ENCODE data around the gene PRRT4.
A peak's percentile ranks its signal among the peaks of the same experiment; 100 is the strongest.

The PRRT4 gene

DNA sequence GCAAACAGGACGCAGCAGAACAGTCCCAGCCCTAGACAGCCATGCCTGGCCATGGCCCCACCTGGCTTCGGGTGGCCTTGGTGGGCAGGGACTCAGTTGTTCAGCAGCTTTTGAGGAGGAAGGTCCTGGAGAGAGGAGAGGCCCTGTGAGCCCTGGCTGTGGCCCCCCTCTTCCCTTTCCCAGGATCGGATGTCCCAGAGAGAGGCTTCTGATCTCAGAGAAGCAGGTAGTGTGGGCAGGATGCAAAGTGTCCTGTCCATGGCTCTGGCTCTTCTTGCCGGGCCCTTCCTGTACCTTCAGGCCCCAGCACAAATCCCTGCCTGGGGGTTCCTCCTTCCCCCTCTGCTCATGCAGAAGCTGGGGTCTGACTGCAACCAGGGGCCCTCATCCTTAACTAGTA, 1.6 kb downstream of the PRRT4 start:
- H2AFZ ChIP-seq (ENCODE audit: low read length): peak overlapping the region; percentile 96
- no peak overlapping the region for H2BK120ac ChIP-seq (ENCODE audit: low read depth, low read length)
- H3K36me3 ChIP-seq (replicated peaks in 1 of 2; ENCODE audit: control insufficient read depth in 2 of 2, insufficient read depth in 2 of 2, low read length in 2 of 2): no peaks in the 10 kb centered on the region
- H3K9ac ChIP-seq (ENCODE audit: low read depth, low read length, poor library complexity): no peak overlapping the region
- no peak overlapping the region for H4K91ac ChIP-seq (ENCODE audit: low read depth, low read length, poor library complexity)
- H2AK5ac ChIP-seq (ENCODE audit: low read depth, low read length): peak overlapping the region; percentile 43
- H3K4me2 ChIP-seq (ENCODE audit: insufficient read depth, low read length, poor library complexity, severe bottlenecking): no peak overlapping the region
- no peak for DNase-seq (ENCODE audit: low spot score)
- H2BK15ac ChIP-seq (ENCODE audit: low read length): peak overlapping the region; percentile 72
- WGBS, 2 donors (ENCODE audit: extremely low coverage in 2 of 2, insufficient read length in 2 of 2, insufficient replicate concordance in 1 of 2): no CpG with 5 or more reads among the region's 4 CpGs
- no peak overlapping the region for H3K14ac ChIP-seq (ENCODE audit: low read length)
- H3K23ac ChIP-seq (ENCODE audit: low read depth, low read length, poor library complexity): no peak overlapping the region
- peaks cover 5 to 88% (median 47%) of the 10 kb centered on the region in 3 experiments for H3K27me3 ChIP-seq (ENCODE audit: control insufficient read depth in 3 of 3, insufficient read depth in 3 of 3, low read depth in 1 of 3, low read length in 3 of 3)
- H3K18ac ChIP-seq (ENCODE audit: low read length): peak overlapping the region; percentile 52
- H3K27ac ChIP-seq (replicated peaks; ENCODE audit: low read length): no peak overlapping the region
- H3K79me1 ChIP-seq (ENCODE audit: low read depth, low read length): peaks cover 1% of the 10 kb centered on the region
- H3K9me3 ChIP-seq (replicated peaks in 1 of 2; ENCODE audit: control insufficient read depth in 2 of 2, insufficient read depth in 1 of 2, low read depth in 1 of 2, low read length in 2 of 2): no peaks in the 10 kb centered on the region
- H3K4me3 ChIP-seq (ENCODE audit: low read length in 2 of 2): no peak overlapping the region
- H3K4ac ChIP-seq (ENCODE audit: low read length): no peak overlapping the region
- H2BK12ac ChIP-seq (ENCODE audit: low read length): no peak overlapping the region
- H4K8ac ChIP-seq (ENCODE audit: low read depth, low read length): no peak overlapping the region
- peaks cover 8 to 16% of the 10 kb centered on the region in 2 donors for H3K4me1 ChIP-seq (ENCODE audit: control insufficient read depth in 2 of 2, insufficient read depth in 1 of 2, low read depth in 1 of 2, low read length in 2 of 2)
- peak overlapping the region; percentile 16 for H2BK5ac ChIP-seq (ENCODE audit: low read length)

GRCh38 chr7:128359336-128359735, 2.2 kb downstream of the PRRT4 start:
- Histone ChIP-seq H2BK120ac (ENCODE audit: low read depth, low read length) (no peak overlapping the region), H3K9ac (ENCODE audit: low read depth, low read length, poor library complexity) (no peak overlapping the region), H2AFZ (ENCODE audit: low read length) (no peak overlapping the region), H3K4ac (ENCODE audit: low read length) (no peak overlapping the region), H3K4me2 (ENCODE audit: insufficient read depth, low read length, poor library complexity, severe bottlenecking) (no peak overlapping the region), H3K23ac (ENCODE audit: low read depth, low read length, poor library complexity) (peak overlapping the region; percentile 25), H3K18ac (ENCODE audit: low read length) (peak overlapping the region; percentile 54), H3K36me3 (replicated peaks in 1 of 2; ENCODE audit: control insufficient read depth in 2 of 2, insufficient read depth in 2 of 2, low read length in 2 of 2) (no peaks in the 10 kb centered on the region), H3K14ac (ENCODE audit: low read length) (peak overlapping the region; percentile 59), H2BK12ac (ENCODE audit: low read length) (peak overlapping the region; percentile 53), H3K9me3 (replicated peaks in 1 of 2; ENCODE audit: control insufficient read depth in 2 of 2, insufficient read depth in 1 of 2, low read depth in 1 of 2, low read length in 2 of 2) (no peaks in the 10 kb centered on the region), H2BK15ac (ENCODE audit: low read length) (peak overlapping the region; percentile 53), H3K4me3 (ENCODE audit: low read length in 2 of 2) (no peak overlapping the region), H4K91ac (ENCODE audit: low read depth, low read length, poor library complexity) (no peak overlapping the region), H2BK5ac (ENCODE audit: low read length) (no peak overlapping the region), H4K8ac (ENCODE audit: low read depth, low read length) (no peak overlapping the region), H3K27ac (replicated peaks; ENCODE audit: low read length) (no peak overlapping the region), H3K4me1 (ENCODE audit: control insufficient read depth in 2 of 2, insufficient read depth in 1 of 2, low read depth in 1 of 2, low read length in 2 of 2) (peaks cover 8 to 16% of the 10 kb centered on the region in 2 donors), H3K27me3 (ENCODE audit: control insufficient read depth in 3 of 3, insufficient read depth in 3 of 3, low read depth in 1 of 3, low read length in 3 of 3) (peaks cover 5 to 86% (median 44%) of the 10 kb centered on the region in 3 experiments), H2AK5ac (ENCODE audit: low read depth, low read length) (peak overlapping the region; percentile 43), H3K79me1 (ENCODE audit: low read depth, low read length) (peaks cover 1% of the 10 kb centered on the region)
- no CpG with 5 or more reads among the region's 12 CpGs for WGBS, 2 donors (ENCODE audit: extremely low coverage in 2 of 2, insufficient read length in 2 of 2, insufficient replicate concordance in 1 of 2)
- no peak for DNase-seq (ENCODE audit: low spot score)

- no peak overlapping the region for H2BK120ac ChIP-seq (ENCODE audit: low read depth, low read length)
- H3K14ac ChIP-seq (ENCODE audit: low read length): no peak overlapping the region
- no peak overlapping the region for H3K4ac ChIP-seq (ENCODE audit: low read length)
- H2BK5ac ChIP-seq (ENCODE audit: low read length): no peak overlapping the region
- no peak overlapping the region for H3K27ac ChIP-seq (replicated peaks; ENCODE audit: low read length)
- no peak overlapping the region for H4K8ac ChIP-seq (ENCODE audit: low read depth, low read length)
- no peak overlapping the region for H3K23ac ChIP-seq (ENCODE audit: low read depth, low read length, poor library complexity)
- no peak overlapping the region for H2BK15ac ChIP-seq (ENCODE audit: low read length)
- no peak overlapping the region for H3K18ac ChIP-seq (ENCODE audit: low read length)
- H3K4me1 ChIP-seq (ENCODE audit: control insufficient read depth in 2 of 2, insufficient read depth in 1 of 2, low read depth in 1 of 2, low read length in 2 of 2): peaks cover 8 to 16% of the 10 kb centered on the region in 2 donors
- H2AK5ac ChIP-seq (ENCODE audit: low read depth, low read length): no peak overlapping the region
- H2BK12ac ChIP-seq (ENCODE audit: low read length): no peak overlapping the region
- no peak for DNase-seq (ENCODE audit: low spot score)
- H3K79me1 ChIP-seq (ENCODE audit: low read depth, low read length): peaks cover 1% of the 10 kb centered on the region
- H3K4me2 ChIP-seq (ENCODE audit: insufficient read depth, low read length, poor library complexity, severe bottlenecking): no peak overlapping the region
- no peaks in the 10 kb centered on the region for H3K36me3 ChIP-seq (replicated peaks in 1 of 2; ENCODE audit: control insufficient read depth in 2 of 2, insufficient read depth in 2 of 2, low read length in 2 of 2)
- peaks cover 5 to 85% (median 43%) of the 10 kb centered on the region in 3 experiments for H3K27me3 ChIP-seq (ENCODE audit: control insufficient read depth in 3 of 3, insufficient read depth in 3 of 3, low read depth in 1 of 3, low read length in 3 of 3)
- H2AFZ ChIP-seq (ENCODE audit: low read length): no peak overlapping the region
- no peak overlapping the region for H4K91ac ChIP-seq (ENCODE audit: low read depth, low read length, poor library complexity)
- H3K9me3 ChIP-seq (replicated peaks in 1 of 2; ENCODE audit: control insufficient read depth in 2 of 2, insufficient read depth in 1 of 2, low read depth in 1 of 2, low read length in 2 of 2): no peaks in the 10 kb centered on the region
- H3K4me3 ChIP-seq (ENCODE audit: low read length in 2 of 2): no peak overlapping the region
- H3K9ac ChIP-seq (ENCODE audit: low read depth, low read length, poor library complexity): no peak overlapping the region
- WGBS, 2 donors (ENCODE audit: extremely low coverage in 2 of 2, insufficient read length in 2 of 2, insufficient replicate concordance in 1 of 2): no CpG with 5 or more reads among the region's 1 CpG
These were observed 3.3 kb downstream of the PRRT4 start for GRCh38 chr7:128358233-128358632.

DNA sequence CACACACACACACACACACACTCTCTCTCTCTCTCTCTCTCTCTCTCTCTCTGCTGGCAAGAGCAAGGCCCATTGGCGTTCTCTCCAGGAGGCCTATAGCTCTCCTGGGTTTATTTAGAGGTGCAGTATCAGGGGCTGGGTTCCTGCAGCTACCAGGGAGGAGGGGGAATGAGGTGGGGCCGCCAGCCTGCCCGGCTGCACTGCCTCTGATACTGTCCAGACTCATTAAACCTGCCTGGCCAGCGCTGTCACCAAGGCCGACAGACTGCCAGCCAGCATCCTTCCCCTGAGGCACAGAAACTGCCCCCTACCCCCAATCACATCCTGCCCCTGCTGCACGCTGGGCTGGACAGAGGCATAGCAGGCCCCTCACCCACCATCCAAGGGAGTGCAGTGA, 4.3 kb downstream of the PRRT4 start:
- no peak for DNase-seq (ENCODE audit: low spot score)
- Histone ChIP-seq H3K36me3 (replicated peaks in 1 of 2; ENCODE audit: control insufficient read depth in 2 of 2, insufficient read depth in 2 of 2, low read length in 2 of 2) (no peaks in the 10 kb centered on the region), H2BK5ac (ENCODE audit: low read length) (no peak overlapping the region), H3K14ac (ENCODE audit: low read length) (peak overlapping the region; percentile 14), H3K4me2 (ENCODE audit: insufficient read depth, low read length, poor library complexity, severe bottlenecking) (no peak overlapping the region), H3K27me3 (ENCODE audit: control insufficient read depth in 3 of 3, insufficient read depth in 3 of 3, low read depth in 1 of 3, low read length in 3 of 3) (peaks cover 5 to 85% (median 43%) of the 10 kb centered on the region in 3 experiments), H2AK5ac (ENCODE audit: low read depth, low read length) (no peak overlapping the region), H3K4ac (ENCODE audit: low read length) (no peak overlapping the region), H2BK120ac (ENCODE audit: low read depth, low read length) (no peak overlapping the region), H2BK12ac (ENCODE audit: low read length) (no peak overlapping the region), H2BK15ac (ENCODE audit: low read length) (peak overlapping the region; percentile 11), H3K4me3 (ENCODE audit: low read length in 2 of 2) (no peak overlapping the region), H3K9ac (ENCODE audit: low read depth, low read length, poor library complexity) (peak overlapping the region; percentile 53), H4K8ac (ENCODE audit: low read depth, low read length) (no peak overlapping the region), H3K9me3 (replicated peaks in 1 of 2; ENCODE audit: control insufficient read depth in 2 of 2, insufficient read depth in 1 of 2, low read depth in 1 of 2, low read length in 2 of 2) (no peaks in the 10 kb centered on the region), H3K18ac (ENCODE audit: low read length) (no peak overlapping the region), H3K23ac (ENCODE audit: low read depth, low read length, poor library complexity) (peak overlapping the region; percentile 44), H2AFZ (ENCODE audit: low read length) (no peak overlapping the region), H3K4me1 (ENCODE audit: control insufficient read depth in 2 of 2, insufficient read depth in 1 of 2, low read depth in 1 of 2, low read length in 2 of 2) (peaks cover 10 to 18% of the 10 kb centered on the region in 2 donors), H4K91ac (ENCODE audit: low read depth, low read length, poor library complexity) (no peak overlapping the region), H3K27ac (replicated peaks; ENCODE audit: low read length) (no peak overlapping the region), H3K79me1 (ENCODE audit: low read depth, low read length) (peaks cover 1% of the 10 kb centered on the region)
- WGBS, 2 donors (ENCODE audit: extremely low coverage in 2 of 2, insufficient read length in 2 of 2, insufficient replicate concordance in 1 of 2): no CpG with 5 or more reads among the region's 6 CpGs

All from neuronal stem cell (in vitro differentiated cells).